Measurements from ENCODE around the gene PIGR. TPM values are rescaled to one million over a fixed set of nuclear protein-coding genes. Genes with fewer than 3 reads are reported as not detected.

The PIGR gene
- polyA plus RNA-seq, 1 of the 3 experiments (the other 2 are of a cell fraction), result not detected

GRCh38 chr1:206925106-206925736 lies 21.0 kb downstream of the PIGR start:
- TF ChIP-seq SIN3A (IDR thresholded peaks at IDR 0.05; ENCODE audit: borderline replicate concordance, low read depth, low read length), result no peak
- no peak for TF ChIP-seq CTCF (IDR thresholded peaks at IDR 0.05)
- no peak for TF ChIP-seq MXI1 (IDR thresholded peaks at IDR 0.05; ENCODE audit: low read depth, low read length)
- no peak for TF ChIP-seq TCF12 (IDR thresholded peaks at IDR 0.05)
- no peak for TF ChIP-seq MEF2A (IDR thresholded peaks at IDR 0.05; ENCODE audit: borderline replicate concordance, low read depth)
- TF ChIP-seq CHD2 (IDR thresholded peaks at IDR 0.05; ENCODE audit: low read length, partially characterized antibody), result no peak
- TF ChIP-seq MAX (IDR thresholded peaks at IDR 0.05; ENCODE audit: low read depth), result no peak
- no peak for TF ChIP-seq USF1 (IDR thresholded peaks at IDR 0.05; ENCODE audit: borderline replicate concordance, low read depth)
- no peak for TF ChIP-seq EP300 (IDR thresholded peaks at IDR 0.05; ENCODE audit: borderline replicate concordance in 1 of 2, low read depth in 1 of 2, low read length in 1 of 2)
- TF ChIP-seq USF2 (IDR thresholded peaks at IDR 0.05; ENCODE audit: borderline replicate concordance, low read depth, low read length), result no peak
- no peak overlapping the region for H2AFZ ChIP-seq (ENCODE audit: low read depth)

GRCh38 chr1:206924592-206925105 lies 21.6 kb downstream of the PIGR start:
- H3K79me2 ChIP-seq (ENCODE audit: insufficient read depth), result no peaks in the 10 kb centered on the region
- H3F3A ChIP-seq (replicated peaks; ENCODE audit: insufficient read depth), result no peaks in the 10 kb centered on the region
- no peaks in the 10 kb centered on the region for H3K4me1 ChIP-seq (ENCODE audit: control insufficient read depth in 1 of 2, insufficient read depth in 2 of 2, low read depth in 1 of 2, low read length in 1 of 2)
- DNase-seq, result no peak
- ChIA-PET CTCF (interaction anchor here (1.1 to 1.3 kb wide), 4 partner anchors 12 to 317 kb away, joined by 3 to 5 read pairs (median 3); no protein-coding TSS in a partner anchor), POLR2A (no interaction called here)
- no peaks in the 10 kb centered on the region for H3K27me3 ChIP-seq (ENCODE audit: insufficient read depth)
- no peaks in the 10 kb centered on the region for H3K9me2 ChIP-seq
- H2AFZ ChIP-seq (ENCODE audit: low read depth), result no peak overlapping the region
- 87% methylated on average over 8 of the region's 8 CpGs for WGBS (ENCODE audit: low lambda C conversion rate)
- H3K4me3 ChIP-seq (ENCODE audit: low read depth in 2 of 2, low read length in 1 of 2), result no peak overlapping the region
- no peaks in the 10 kb centered on the region for H4K20me1 ChIP-seq (ENCODE audit: insufficient read depth)
- H3K27ac ChIP-seq (ENCODE audit: low read depth in 2 of 2, low read length in 1 of 2), result no peak overlapping the region
- H3K4me2 ChIP-seq, result no peak overlapping the region
- no peaks in the 10 kb centered on the region for H3K36me3 ChIP-seq (replicated peaks in 1 of 2; ENCODE audit: control insufficient read depth in 1 of 2, insufficient read depth in 2 of 2, low read length in 1 of 2)
- no peak overlapping the region for H3K9ac ChIP-seq
- H3K9me3 ChIP-seq, result no peaks in the 10 kb centered on the region
- TF ChIP-seq TEAD4 (IDR thresholded peaks at IDR 0.05; ENCODE audit: borderline replicate concordance, insufficient read depth) (no peak), GATA2 (CRISPR knock-in tag; IDR thresholded peaks at IDR 0.05) (no peak), RXRA (IDR thresholded peaks at IDR 0.05; ENCODE audit: borderline replicate concordance, low read depth) (no peak), ZBTB33 (IDR thresholded peaks at IDR 0.05; ENCODE audit: borderline replicate concordance, low read depth) (no peak), RFX5 (IDR thresholded peaks at IDR 0.05; ENCODE audit: low read length) (no peak), USF2 (IDR thresholded peaks at IDR 0.05; ENCODE audit: borderline replicate concordance, low read depth, low read length) (no peak), RAD21 (IDR thresholded peaks at IDR 0.05; ENCODE audit: low read length) (no peak), MEF2A (IDR thresholded peaks at IDR 0.05; ENCODE audit: borderline replicate concordance, low read depth) (no peak), TCF12 (IDR thresholded peaks at IDR 0.05) (no peak), NRF1 (IDR thresholded peaks at IDR 0.05; ENCODE audit: low read depth, low read length) (no peak)

More at GRCh38 chr1:206925106-206925736, 21.0 kb downstream of the PIGR start:
- no peak for DNase-seq
- ChIA-PET CTCF (interaction anchor here (1.1 to 1.3 kb wide), 4 partner anchors 13 to 318 kb away, joined by 3 to 5 read pairs (median 3); no protein-coding TSS in a partner anchor), POLR2A (no interaction called here)
- no peak overlapping the region for H3K9ac ChIP-seq
- no peak overlapping the region for H3K27ac ChIP-seq (ENCODE audit: low read depth in 2 of 2, low read length in 1 of 2)
- no peak overlapping the region for H3K4me3 ChIP-seq (ENCODE audit: low read depth in 2 of 2, low read length in 1 of 2)
- H3F3A ChIP-seq (replicated peaks; ENCODE audit: insufficient read depth), result no peaks in the 10 kb centered on the region
- no peaks in the 10 kb centered on the region for H3K9me2 ChIP-seq
- H3K79me2 ChIP-seq (ENCODE audit: insufficient read depth), result no peaks in the 10 kb centered on the region
- H3K36me3 ChIP-seq (replicated peaks in 1 of 2; ENCODE audit: control insufficient read depth in 1 of 2, insufficient read depth in 2 of 2, low read length in 1 of 2), result no peaks in the 10 kb centered on the region
- H3K9me3 ChIP-seq, result no peaks in the 10 kb centered on the region
- no peak overlapping the region for H3K4me2 ChIP-seq
- WGBS (ENCODE audit: low lambda C conversion rate), result 77% methylated on average over 8 of the region's 11 CpGs
- H3K27me3 ChIP-seq (ENCODE audit: insufficient read depth), result no peaks in the 10 kb centered on the region
- H4K20me1 ChIP-seq (ENCODE audit: insufficient read depth), result no peaks in the 10 kb centered on the region
- H3K4me1 ChIP-seq (ENCODE audit: control insufficient read depth in 1 of 2, insufficient read depth in 2 of 2, low read depth in 1 of 2, low read length in 1 of 2), result no peaks in the 10 kb centered on the region

Measured in SK-N-SH (cell line).